Urothelium cell line (cell line): Measurements from ENCODE around the gene MLPH.

ENCODE experiments used
- DNase-seq: peaks from one replicate; pipeline ENCODE4 v3.0.0; 2011; ENCODE audit warnings: low spot score, mixed read lengths
- FAIRE-seq: peaks from 2 replicates; lab custom pipeline; 2011; peaks lifted over from hg19 to GRCh38; lab: Jason Lieb, UNC

The MLPH gene

GRCh38 chr2:237478095-237478494 is 9.0 kb upstream of the MLPH start:
- FAIRE-seq (no peak), DNase-seq (no peak)

- FAIRE-seq (no peak), DNase-seq (no peak)
Measured at GRCh38 chr2:237478979-237479378, 8.1 kb upstream of the MLPH start.

DNA sequence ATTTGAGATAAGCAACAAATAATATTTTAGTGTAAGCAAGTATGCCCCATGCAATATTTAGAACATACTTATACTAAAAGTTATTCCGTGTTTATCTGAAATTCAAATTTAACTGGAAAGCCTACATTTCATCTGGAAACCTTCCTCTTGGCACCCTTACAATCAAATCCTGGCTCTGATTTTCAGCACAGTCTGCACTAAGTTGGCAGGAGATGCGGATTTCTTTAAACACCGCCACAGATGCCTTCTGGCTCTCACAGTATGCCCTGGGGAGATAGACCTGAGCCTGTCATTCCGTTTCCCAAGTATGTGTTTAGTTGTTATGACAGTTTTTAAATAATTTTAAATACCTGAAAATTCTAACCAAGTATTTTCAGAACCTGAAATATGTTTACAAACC is 7.3 kb upstream of the MLPH start:
- DNase-seq, result no peak
- no peak for FAIRE-seq

DNA sequence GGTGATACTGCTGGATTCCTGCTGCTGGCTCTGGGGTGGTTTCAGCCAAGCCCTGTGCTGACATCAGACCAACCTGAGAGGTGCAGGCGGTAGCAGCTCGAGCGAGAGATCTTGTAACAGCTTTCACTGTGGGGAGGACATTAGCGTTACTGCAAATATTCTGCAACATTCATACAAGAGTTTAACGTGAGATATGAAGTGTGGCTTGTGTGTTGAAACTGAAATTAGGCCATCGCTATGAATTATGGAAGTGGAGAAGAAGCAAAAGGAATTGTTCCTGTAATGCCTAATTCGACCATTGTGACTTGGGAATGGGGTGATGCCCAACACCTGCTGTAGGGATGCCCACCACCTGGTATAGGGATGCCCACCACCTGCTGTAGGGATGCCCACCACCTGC is 6.5 kb upstream of the MLPH start:
- peak; percentile 44 for FAIRE-seq
- DNase-seq, result no peak

DNA sequence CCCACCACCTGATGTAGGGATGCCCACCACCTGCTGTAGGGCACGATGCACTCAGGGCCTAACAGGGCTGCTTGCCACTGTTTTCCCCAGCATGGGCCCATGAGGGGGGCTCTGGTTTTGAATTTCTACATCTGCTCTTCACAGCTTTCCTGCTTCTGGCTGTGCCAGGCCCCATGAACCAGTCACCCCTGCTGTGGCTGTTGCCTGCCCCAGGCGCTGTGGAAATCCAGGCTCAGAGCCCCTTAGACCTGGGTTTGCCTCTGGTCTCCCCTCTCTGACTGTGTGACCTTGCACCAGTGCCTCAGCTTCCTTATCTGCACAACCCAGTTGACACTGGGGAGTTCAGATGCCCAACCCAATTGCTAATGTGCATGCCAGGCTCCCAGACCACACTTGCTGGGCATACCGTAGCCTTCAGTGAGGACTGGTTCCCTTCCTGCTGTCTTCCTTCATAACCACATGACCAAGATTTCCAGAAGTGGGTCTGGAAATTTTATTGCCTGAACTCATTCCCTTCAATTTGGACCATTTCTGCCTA is 6.0 kb upstream of the MLPH start:
- no peak for DNase-seq
- no peak for FAIRE-seq

- no peak for DNase-seq
- FAIRE-seq, result no peak
Measured at GRCh38 chr2:237482485-237482884, 4.6 kb upstream of the MLPH start.

GRCh38 chr2:237483018-237483731 is 3.9 kb upstream of the MLPH start:
- DNase-seq (peak; percentile 36), FAIRE-seq (no peak)

DNA sequence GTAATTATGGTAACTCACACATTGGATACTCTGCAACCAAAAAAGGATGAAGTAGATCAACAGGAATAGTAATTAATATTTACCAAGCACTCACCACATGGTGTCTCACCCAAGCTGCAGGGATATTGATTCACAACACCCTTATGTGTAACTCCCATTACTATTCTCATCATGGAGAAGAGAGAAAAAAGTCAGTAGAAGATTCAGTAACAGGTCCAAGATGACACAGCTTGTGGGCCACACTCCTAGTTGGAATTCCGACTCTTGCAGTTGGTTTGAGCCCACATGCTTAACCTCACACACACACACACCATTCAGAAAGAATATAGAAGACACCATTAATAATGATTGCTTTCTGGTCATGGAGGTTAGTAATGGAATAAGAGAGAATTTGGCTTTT is 1.7 kb upstream of the MLPH start:
- FAIRE-seq, result no peak

DNA sequence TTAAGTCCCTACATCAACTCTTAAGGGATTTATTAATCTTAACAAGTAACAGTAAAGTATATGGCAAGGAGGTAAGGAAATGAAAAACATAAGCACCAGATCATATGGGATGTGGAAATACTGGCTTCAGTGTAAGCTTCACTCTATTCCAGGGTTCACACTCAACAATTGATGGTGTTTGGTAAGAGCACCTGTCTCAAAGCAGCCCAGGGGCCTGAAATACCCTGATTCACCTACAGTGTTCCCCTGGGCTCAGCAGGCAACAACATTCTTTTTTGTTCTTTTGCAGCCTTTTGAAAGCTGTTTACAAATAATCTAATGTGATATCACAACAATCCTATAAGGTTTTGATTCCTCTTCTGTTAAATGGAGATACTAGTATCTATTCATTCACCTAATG is 1.2 kb upstream of the MLPH start:
- no peak for DNase-seq
- FAIRE-seq, result no peak

More for the DNA sequence above, 1.7 kb upstream of the MLPH start:
- no peak for DNase-seq

GRCh38 chr2:237486334-237486818 is 675 bp upstream of the MLPH start:
- no peak for FAIRE-seq
- no peak for DNase-seq

DNA sequence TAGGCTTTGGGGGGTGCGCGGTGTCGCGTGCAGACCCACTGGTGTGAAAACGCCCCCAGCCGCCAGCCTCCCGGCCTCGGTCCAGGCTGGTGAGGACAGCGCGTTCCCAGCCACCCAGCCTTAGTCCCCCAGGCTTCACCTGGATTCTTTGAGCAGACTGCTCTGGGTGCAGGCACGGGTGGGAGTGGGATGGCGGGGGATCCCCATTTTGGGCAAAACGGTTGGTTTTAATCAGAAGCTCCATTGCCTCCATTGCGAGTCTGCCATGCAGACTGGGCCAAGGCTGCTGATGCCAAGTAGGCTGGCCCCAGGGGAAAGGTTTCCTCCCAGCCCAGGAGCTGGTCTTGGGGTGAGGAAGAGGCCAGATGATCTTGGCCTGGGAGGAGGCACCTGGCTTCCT is 445 bp downstream of the MLPH start:
- DNase-seq (no peak), FAIRE-seq (no peak)

DNA sequence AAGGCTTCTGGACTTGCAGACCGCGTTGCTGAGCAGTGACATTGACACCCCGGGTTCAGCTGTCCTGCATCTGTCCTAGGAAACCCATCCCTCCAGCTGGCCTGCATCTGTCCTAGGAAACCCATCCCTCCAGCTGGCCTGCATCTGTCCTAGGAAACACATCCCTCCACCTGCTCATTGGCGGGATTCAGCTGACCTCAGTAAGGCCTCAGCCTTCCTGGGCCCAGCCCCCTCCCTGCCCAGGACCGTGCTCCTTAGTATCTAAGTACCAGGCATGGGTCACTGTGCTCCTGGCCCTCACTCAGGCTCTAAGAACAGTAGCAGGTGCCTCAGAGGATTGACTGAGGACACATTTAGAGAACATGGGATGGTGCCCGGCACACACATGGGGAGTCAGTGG is 1.2 kb downstream of the MLPH start:
- DNase-seq (no peak), FAIRE-seq (peak; percentile 74)

DNA sequence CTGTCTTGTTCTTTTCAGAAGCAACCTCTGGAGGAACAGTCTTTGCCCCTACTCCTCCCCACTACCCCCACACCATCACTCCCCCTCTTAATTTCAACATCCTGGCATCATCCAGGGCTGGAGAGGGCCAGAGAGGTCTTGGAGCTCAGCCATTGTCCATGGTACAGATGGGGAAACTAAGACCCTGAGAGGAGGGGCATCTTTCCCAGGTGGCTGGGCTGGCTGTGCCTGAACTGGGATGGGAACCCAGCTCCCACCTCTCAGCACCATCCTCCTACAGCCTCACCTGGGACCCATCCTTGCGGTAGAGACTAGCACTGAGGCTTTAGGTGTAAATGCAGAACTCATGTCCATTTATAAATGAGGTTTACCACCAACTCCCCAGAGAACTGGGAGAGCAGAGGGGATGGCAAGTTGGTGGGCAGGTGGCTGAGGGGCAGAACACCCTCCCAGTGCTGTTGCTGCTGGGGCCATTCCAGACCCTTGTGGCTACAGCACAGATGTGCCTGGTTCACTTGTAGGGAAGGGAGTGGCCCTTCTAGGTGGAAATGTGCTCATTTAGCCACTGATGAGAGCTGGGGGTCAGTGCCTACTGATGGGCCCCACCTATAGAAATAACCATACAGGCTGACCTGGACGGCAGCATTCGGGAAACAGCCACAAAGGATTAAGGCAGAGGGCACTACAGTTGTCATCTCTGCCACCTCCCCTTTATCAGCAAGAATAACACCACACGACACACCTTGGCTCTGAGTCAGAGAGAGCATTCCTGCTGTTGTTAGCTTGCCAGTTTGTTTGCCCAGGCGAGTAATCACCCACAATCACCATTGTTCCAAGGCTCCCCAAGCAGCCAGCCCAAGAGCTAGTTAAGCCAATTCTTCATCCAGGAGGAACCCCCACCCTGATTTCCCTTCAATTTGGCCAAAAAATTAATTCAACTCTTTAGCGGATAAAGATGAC is 2.1 kb downstream of the MLPH start:
- FAIRE-seq (no peak), DNase-seq (peak; percentile 57)

- DNase-seq (no peak), FAIRE-seq (no peak)
Measured at GRCh38 chr2:237490009-237490711, 3.1 kb downstream of the MLPH start.

DNA sequence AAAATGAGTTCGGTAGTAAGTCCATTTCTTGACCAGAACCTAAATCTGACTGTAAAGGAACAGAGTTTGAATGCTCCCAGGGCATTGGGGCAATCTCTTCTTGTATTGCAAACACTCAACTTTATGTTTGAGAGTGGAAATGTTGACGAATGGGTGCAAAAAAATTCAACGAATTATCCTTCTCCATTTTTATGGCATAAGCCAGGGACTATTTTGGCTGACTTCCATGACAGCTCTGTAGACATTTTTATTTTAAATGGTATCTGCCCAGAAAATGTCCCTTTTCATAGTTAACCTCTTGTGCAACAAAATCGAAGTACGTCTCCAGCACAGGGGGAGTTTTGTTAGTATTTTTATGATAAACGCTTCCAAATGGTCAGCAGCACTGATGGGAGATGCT is 3.7 kb downstream of the MLPH start:
- no peak for FAIRE-seq

GRCh38 chr2:237491515-237492118 is 4.6 kb downstream of the MLPH start:
- FAIRE-seq, result no peak
- no peak for DNase-seq

More for the DNA sequence above, 3.7 kb downstream of the MLPH start:
- no peak for DNase-seq

GRCh38 chr2:237492137-237492890 is 5.3 kb downstream of the MLPH start:
- no peak for FAIRE-seq
- DNase-seq, result no peak

- DNase-seq (no peak), FAIRE-seq (no peak)
Measured at GRCh38 chr2:237494066-237494465, 7.0 kb downstream of the MLPH start.

DNA sequence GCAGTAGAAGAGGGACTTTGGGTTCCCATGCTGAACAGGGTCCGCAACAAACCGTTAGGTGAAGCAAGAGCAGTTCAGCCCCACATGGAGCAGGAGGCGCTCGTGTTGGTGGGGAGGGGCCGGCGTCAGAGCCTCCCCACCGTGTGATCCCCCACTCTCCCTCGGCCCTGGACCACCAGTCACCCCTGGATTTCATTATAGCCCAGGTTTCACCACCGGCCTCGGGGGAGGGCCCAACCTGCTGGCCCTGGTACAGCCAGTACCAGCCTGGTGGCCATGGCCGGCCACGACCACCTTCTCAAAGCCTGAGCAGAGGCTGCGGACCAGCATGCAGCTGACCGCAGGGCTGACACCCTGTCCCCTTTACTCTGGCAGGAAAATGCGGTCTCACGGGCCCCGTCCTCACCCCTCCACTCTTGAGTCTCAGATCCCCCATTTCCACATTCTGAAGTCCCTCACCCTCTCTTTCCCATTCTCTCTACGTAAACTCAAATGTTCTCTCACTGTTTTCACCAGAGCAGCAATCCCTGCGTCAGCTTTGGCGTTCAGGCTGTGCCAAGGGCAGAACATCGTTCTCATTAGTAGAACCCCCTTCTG is 8.6 kb downstream of the MLPH start:
- no peak for DNase-seq
- FAIRE-seq, result no peak
